NCI-H2227 (cell line): Measurements from ENCODE around the gene GTF2F1.
"Not testable (repeated sequence)": the region's sequence is repeated elsewhere in the genome, so short reads cannot be mapped to it uniquely, and the experiment has no call there.

Source experiments
- DNase-seq: peaks from one replicate; lab custom pipeline; 2025; ENCODE audit not compliant: unreplicated experiment; lab: John Stamatoyannopoulos, UW

Gene GTF2F1

GRCh38 chr19:6393074-6393982 is at the start of gene GTF2F1:
GTF2F1 (minus strand) TSS chr19:6393164; CDS start chr19:6392995, 169 bp downstream.
- DNase-seq, result peak; percentile 95

GRCh38 chr19:6442087-6442688 is 49.2 kb upstream of the GTF2F1 start:
- DNase-seq, result no peak

GRCh38 chr19:6440905-6441304 is 47.9 kb upstream of the GTF2F1 start:
- no peak for DNase-seq

GRCh38 chr19:6439743-6440142 is 46.8 kb upstream of the GTF2F1 start:
- DNase-seq, result no peak

- DNase-seq, result no peak
Measured at GRCh38 chr19:6433663-6434062, 40.7 kb upstream of the GTF2F1 start, which contains the start of gene SLC25A41. SLC25A41 (minus strand) TSS chr19:6433763; CDS start chr19:6433693, 70 bp downstream.

- DNase-seq, result no peak
Measured at GRCh38 chr19:6433165-6433564, 40.2 kb upstream of the GTF2F1 start.

- DNase-seq, result no peak
Measured at GRCh38 chr19:6431891-6432290, 38.9 kb upstream of the GTF2F1 start.

- DNase-seq, result no peak
Measured at GRCh38 chr19:6429419-6430221, 36.7 kb upstream of the GTF2F1 start.

GRCh38 chr19:6428692-6429418 is 35.9 kb upstream of the GTF2F1 start:
- not testable (repeated sequence) for DNase-seq

GRCh38 chr19:6427131-6427530 is 34.2 kb upstream of the GTF2F1 start:
- no peak for DNase-seq

- no peak for DNase-seq
Measured at GRCh38 chr19:6425732-6426620, 33.0 kb upstream of the GTF2F1 start.

GRCh38 chr19:6424939-6425731 is 32.2 kb upstream of the GTF2F1 start:
- peak; percentile 98 for DNase-seq

- peak; percentile 40 for DNase-seq
Measured at GRCh38 chr19:6424195-6424938, 31.4 kb upstream of the GTF2F1 start, which contains the start of gene KHSRP. KHSRP (minus strand) TSS chr19:6424811; CDS start chr19:6424701, 110 bp downstream.

GRCh38 chr19:6423499-6424194 is 30.7 kb upstream of the GTF2F1 start:
- DNase-seq, result peak; percentile 50

- no peak for DNase-seq
Measured at GRCh38 chr19:6421075-6422014, 28.4 kb upstream of the GTF2F1 start.

- no peak for DNase-seq
Measured at GRCh38 chr19:6418562-6418932, 25.6 kb upstream of the GTF2F1 start.
